A549 (cell line): ENCODE results near the gene IFNL3.

ENCODE experiments used
- EP300 ChIP-seq, 2 experiments: fragments of >200 bp; sonication (Bioruptor Twin); formaldehyde crosslinking; IDR thresholded peaks; 2 replicates in 1 of 2; 3 replicates in 1 of 2; pipeline ENCODE4 v1.6.1; 2016 to 2017
- KDM5A ChIP-seq: fragments of 200-600 bp; sonication (generic); IDR thresholded peaks from 2 replicates; pipeline ENCODE4 v1.6.1; 2016; ENCODE audit warnings: antibody characterized with exemption, mild to moderate bottlenecking
- MAZ ChIP-seq: fragments of 150-350 bp; IDR thresholded peaks from 2 replicates; pipeline ENCODE4 v1.6.1; 2014; ENCODE audit warnings: antibody characterized with exemption, low read depth, low read length, borderline replicate concordance
- MYC ChIP-seq: IDR thresholded peaks from 2 replicates; pipeline ENCODE4 v1.6.1; 2012; ENCODE audit warnings: mild to moderate bottlenecking, inconsistent platforms, low read length, improper control_type of control experiment, borderline replicate concordance
- NR3C1 ChIP-seq: fragments of >200 bp; sonication (Bioruptor Twin); formaldehyde crosslinking; IDR thresholded peaks from 3 replicates; pipeline ENCODE4 v1.6.1; 2017
- POLR2A ChIP-seq: IDR thresholded peaks from 2 replicates; pipeline ENCODE4 v1.6.1; 2012; ENCODE audit warnings: mild to moderate bottlenecking, low read length
- TF ChIP-seq, protein P1 (sequence below): fragments of >200 bp; sonication (Bioruptor Twin); formaldehyde crosslinking; IDR thresholded peaks from 3 replicates; pipeline ENCODE4 v1.5.1; 2016

DNA sequence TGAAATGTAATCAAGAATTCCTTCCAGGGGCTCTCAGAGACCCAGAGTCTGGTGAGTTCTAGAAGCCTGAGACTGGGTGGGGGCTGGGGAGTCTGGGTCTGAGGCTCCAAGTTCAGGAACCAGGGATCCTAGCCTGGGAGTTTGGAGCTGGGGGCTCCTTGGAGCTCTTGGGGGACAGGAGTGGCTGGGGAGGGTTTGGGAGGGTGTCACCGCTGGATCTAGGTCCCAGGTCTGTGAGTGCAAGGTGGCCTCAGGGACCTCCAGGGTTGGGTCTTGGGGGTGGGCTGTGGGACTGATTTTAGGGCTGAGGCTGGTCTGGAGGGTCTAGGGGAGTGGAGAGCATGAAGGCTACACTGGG is 41.8 kb downstream of the IFNL3 start:
- TF ChIP-seq, protein P1, sequence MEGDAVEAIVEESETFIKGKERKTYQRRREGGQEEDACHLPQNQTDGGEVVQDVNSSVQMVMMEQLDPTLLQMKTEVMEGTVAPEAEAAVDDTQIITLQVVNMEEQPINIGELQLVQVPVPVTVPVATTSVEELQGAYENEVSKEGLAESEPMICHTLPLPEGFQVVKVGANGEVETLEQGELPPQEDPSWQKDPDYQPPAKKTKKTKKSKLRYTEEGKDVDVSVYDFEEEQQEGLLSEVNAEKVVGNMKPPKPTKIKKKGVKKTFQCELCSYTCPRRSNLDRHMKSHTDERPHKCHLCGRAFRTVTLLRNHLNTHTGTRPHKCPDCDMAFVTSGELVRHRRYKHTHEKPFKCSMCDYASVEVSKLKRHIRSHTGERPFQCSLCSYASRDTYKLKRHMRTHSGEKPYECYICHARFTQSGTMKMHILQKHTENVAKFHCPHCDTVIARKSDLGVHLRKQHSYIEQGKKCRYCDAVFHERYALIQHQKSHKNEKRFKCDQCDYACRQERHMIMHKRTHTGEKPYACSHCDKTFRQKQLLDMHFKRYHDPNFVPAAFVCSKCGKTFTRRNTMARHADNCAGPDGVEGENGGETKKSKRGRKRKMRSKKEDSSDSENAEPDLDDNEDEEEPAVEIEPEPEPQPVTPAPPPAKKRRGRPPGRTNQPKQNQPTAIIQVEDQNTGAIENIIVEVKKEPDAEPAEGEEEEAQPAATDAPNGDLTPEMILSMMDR, result no peak
- TF ChIP-seq POLR2A (no peak), KDM5A (no peak), MAZ (no peak), MYC (no peak), NR3C1 (no peak), EP300 (IDR thresholded peaks at IDR 0.05) (no peak)
